ENCODE data around the gene CIB2.

CIB2 gene

GRCh38 chr15:78064544-78064943 is 66.7 kb downstream of the CIB2 start:
- no peak for TF ChIP-seq POLR2AphosphoS5 (IDR thresholded peaks at IDR 0.05; ENCODE audit: low read depth, low read length)
- TF ChIP-seq FOXP2 (optimal IDR thresholded peaks at IDR 0.05; ENCODE audit: borderline replicate concordance, extremely low read depth, extremely low read length, insufficient read depth): no peak
- TF ChIP-seq, protein P1, sequence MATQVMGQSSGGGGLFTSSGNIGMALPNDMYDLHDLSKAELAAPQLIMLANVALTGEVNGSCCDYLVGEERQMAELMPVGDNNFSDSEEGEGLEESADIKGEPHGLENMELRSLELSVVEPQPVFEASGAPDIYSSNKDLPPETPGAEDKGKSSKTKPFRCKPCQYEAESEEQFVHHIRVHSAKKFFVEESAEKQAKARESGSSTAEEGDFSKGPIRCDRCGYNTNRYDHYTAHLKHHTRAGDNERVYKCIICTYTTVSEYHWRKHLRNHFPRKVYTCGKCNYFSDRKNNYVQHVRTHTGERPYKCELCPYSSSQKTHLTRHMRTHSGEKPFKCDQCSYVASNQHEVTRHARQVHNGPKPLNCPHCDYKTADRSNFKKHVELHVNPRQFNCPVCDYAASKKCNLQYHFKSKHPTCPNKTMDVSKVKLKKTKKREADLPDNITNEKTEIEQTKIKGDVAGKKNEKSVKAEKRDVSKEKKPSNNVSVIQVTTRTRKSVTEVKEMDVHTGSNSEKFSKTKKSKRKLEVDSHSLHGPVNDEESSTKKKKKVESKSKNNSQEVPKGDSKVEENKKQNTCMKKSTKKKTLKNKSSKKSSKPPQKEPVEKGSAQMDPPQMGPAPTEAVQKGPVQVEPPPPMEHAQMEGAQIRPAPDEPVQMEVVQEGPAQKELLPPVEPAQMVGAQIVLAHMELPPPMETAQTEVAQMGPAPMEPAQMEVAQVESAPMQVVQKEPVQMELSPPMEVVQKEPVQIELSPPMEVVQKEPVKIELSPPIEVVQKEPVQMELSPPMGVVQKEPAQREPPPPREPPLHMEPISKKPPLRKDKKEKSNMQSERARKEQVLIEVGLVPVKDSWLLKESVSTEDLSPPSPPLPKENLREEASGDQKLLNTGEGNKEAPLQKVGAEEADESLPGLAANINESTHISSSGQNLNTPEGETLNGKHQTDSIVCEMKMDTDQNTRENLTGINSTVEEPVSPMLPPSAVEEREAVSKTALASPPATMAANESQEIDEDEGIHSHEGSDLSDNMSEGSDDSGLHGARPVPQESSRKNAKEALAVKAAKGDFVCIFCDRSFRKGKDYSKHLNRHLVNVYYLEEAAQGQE (IDR thresholded peaks at IDR 0.05; ENCODE audit: insufficient read depth in 1 of 2, low read depth in 2 of 2, low read length in 2 of 2): no peak

DNA sequence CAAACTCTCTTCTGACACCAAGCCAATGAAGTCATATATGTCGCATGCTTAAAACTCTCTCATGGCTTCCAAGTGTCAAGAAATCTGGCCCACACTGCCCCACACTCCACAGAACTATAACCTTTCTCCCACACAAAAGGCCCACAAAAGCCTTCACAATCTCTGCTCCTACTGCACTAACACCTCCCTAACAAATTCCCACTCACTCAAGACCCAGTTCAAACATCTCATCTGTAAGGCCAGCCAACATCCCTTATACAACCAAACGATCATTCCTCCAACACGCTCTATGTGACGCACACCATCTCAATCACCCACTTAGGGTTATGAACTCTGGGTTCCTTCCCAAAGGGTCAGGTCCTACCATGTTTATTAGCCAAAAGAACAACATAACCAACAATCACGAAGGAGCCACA is 67.3 kb downstream of the CIB2 start:
- no peak for TF ChIP-seq POLR2AphosphoS5 (IDR thresholded peaks at IDR 0.05; ENCODE audit: low read depth, low read length)
- no peak for TF ChIP-seq SIN3A (IDR thresholded peaks at IDR 0.05; ENCODE audit: borderline replicate concordance, insufficient read depth, low read length)
- no peak for TF ChIP-seq FOXP2 (optimal IDR thresholded peaks at IDR 0.05; ENCODE audit: borderline replicate concordance, extremely low read depth, extremely low read length, insufficient read depth)
- no peak for TF ChIP-seq TAF1 (IDR thresholded peaks at IDR 0.05; ENCODE audit: borderline replicate concordance, insufficient read depth, low read length)
- TF ChIP-seq, protein P1 (IDR thresholded peaks at IDR 0.05; ENCODE audit: insufficient read depth in 1 of 2, low read depth in 2 of 2, low read length in 2 of 2): no peak

DNA sequence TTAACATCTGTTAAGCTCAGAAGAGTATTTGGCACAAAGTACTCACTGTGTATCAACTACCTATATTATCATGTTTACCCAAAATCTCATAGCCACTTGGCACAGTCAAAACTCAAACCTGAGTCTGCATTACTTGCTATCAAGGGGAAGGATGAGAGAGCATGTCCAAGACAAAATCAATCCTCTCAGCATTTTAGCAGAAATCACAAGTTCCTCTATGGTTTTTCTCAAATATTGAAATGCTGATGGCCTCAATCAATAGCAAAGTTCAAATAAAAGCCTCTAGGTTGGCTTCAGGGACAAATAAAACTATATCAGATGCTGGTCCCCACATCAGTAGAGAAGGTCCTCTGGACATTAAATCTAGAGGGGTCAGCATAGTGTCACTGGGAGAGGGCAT is 68.0 kb downstream of the CIB2 start:
- TF ChIP-seq FOXP2 (optimal IDR thresholded peaks at IDR 0.05; ENCODE audit: borderline replicate concordance, extremely low read depth, extremely low read length, insufficient read depth) (no peak), POLR2AphosphoS5 (IDR thresholded peaks at IDR 0.05; ENCODE audit: low read depth, low read length) (no peak), SIN3A (IDR thresholded peaks at IDR 0.05; ENCODE audit: borderline replicate concordance, insufficient read depth, low read length) (no peak), TAF1 (IDR thresholded peaks at IDR 0.05; ENCODE audit: borderline replicate concordance, insufficient read depth, low read length) (no peak)
- TF ChIP-seq, protein P1 (IDR thresholded peaks at IDR 0.05; ENCODE audit: insufficient read depth in 1 of 2, low read depth in 2 of 2, low read length in 2 of 2): no peak

DNA sequence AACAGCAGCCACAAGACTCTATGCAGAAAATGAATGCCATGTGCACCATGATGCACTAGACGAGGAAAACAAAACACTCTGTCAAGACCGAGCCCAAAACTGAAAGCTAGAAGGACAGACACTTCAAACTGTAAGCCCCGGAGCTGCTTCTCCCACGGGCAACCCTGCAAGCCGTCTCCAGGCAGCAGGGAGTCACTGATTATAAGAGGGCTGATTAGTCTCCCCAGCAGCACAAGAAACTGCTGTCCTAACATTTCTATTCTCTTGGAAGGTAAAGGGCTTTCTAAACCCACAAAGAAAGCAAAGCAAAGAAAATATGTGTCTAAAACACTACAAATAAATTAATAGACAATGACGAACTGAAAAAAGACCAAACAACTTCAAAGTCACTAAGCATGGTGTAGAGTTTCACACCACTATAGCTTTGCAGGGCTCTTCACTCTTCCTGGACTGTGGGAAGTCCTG is 69.2 kb downstream of the CIB2 start:
- TF ChIP-seq FOXP2 (optimal IDR thresholded peaks at IDR 0.05; ENCODE audit: borderline replicate concordance, extremely low read depth, extremely low read length, insufficient read depth) (no peak), SIN3A (IDR thresholded peaks at IDR 0.05; ENCODE audit: borderline replicate concordance, insufficient read depth, low read length) (no peak), TAF1 (IDR thresholded peaks at IDR 0.05; ENCODE audit: borderline replicate concordance, insufficient read depth, low read length) (no peak)
- TF ChIP-seq, protein P1 (IDR thresholded peaks at IDR 0.05; ENCODE audit: insufficient read depth in 1 of 2, low read depth in 2 of 2, low read length in 2 of 2): no peak

DNA sequence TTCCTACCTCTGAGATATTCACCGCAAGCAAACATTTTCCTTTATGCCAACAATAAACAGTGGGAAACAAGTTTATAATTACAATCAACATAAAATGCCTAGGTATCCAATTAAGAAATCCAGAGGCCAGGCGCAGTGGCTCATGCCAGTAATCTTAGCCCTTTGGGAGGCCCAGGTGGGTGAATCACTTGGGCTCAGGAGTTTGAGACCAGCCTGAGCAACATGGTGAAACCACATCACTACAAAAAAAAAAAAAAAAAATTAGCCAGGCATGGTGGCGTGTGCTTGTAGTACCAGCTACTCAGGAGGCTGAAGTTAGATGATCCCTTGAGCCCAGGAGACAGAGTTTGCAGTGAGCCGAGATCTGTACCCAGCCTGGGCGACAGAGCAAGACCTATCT is 71.0 kb downstream of the CIB2 start:
- no peak for TF ChIP-seq FOXP2 (optimal IDR thresholded peaks at IDR 0.05; ENCODE audit: borderline replicate concordance, extremely low read depth, extremely low read length, insufficient read depth)
- no peak for TF ChIP-seq POLR2AphosphoS5 (IDR thresholded peaks at IDR 0.05; ENCODE audit: low read depth, low read length)
- no peak for TF ChIP-seq SIN3A (IDR thresholded peaks at IDR 0.05; ENCODE audit: borderline replicate concordance, insufficient read depth, low read length)
- TF ChIP-seq, protein P1 (IDR thresholded peaks at IDR 0.05; ENCODE audit: insufficient read depth in 1 of 2, low read depth in 2 of 2, low read length in 2 of 2): no peak
- no peak for TF ChIP-seq TAF1 (IDR thresholded peaks at IDR 0.05; ENCODE audit: borderline replicate concordance, insufficient read depth, low read length)

Measured in PFSK-1 (cell line).